GM12892 (cell line): Measurements from ENCODE around the gene TFB1M.

Experiments used
- POLR2A ChIP-seq: IDR thresholded peaks from 2 replicates; pipeline ENCODE4 v1.6.1; 2011; ENCODE audit warnings: low read depth, low read length, control low read depth
- POLR2AphosphoS5 ChIP-seq: IDR thresholded peaks from 2 replicates; pipeline ENCODE4 v1.6.1; 2011; ENCODE audit warnings: low read depth, low read length, control low read depth
- TAF1 ChIP-seq: IDR thresholded peaks from 2 replicates; pipeline ENCODE4 v1.6.1; 2011; ENCODE audit warnings: low read depth, mild to moderate bottlenecking, control low read depth, low read length, borderline replicate concordance

- TF ChIP-seq POLR2AphosphoS5 (no peak), POLR2A (no peak), TAF1 (no peak)
These were observed 46.9 kb downstream of the TFB1M start for GRCh38 chr6:155267411-155267810.
